B cell (primary cell): ENCODE results near the gene POU2F3.

ENCODE experiments used
- CTCF ChIP-seq: fragments of 200-600 bp; IDR thresholded peaks from one replicate; pipeline ENCODE4 v1.8.0; 2022; ENCODE audit warnings: antibody characterized with exemption, mild to moderate bottlenecking
- EZH2 ChIP-seq: IDR thresholded peaks from 2 replicates; pipeline ENCODE4 v1.6.1; 2012; ENCODE audit warnings: borderline replicate concordance, low read depth, mild to moderate bottlenecking, moderate library complexity, low read length; ENCODE audit not compliant: insufficient read depth, poor library complexity, severe bottlenecking

DNA sequence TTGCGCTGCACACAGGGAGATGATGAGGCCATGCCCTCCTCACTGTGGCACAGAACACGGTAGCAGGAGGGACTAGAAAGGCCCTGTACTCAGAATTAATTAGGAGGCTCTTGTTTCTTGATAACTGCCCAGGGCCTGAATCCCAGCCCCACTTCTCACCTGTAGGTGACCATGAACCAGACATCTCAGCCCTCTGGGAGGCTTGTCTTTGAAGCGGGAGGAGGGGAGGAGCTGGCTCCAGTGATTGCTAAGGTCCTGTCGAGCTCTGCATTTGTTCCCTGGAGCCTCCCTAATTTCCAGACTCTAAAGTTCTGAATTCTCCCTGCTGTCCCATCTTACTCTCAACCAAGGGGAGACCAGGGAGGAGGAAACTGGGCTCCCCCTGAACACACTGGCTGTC is 48.9 kb upstream of the POU2F3 start:
- no peak for TF ChIP-seq EZH2
- no peak for TF ChIP-seq CTCF
